WTC11 (cell line): ENCODE data around the gene RUFY3. TPM values are rescaled to one million over a fixed set of nuclear protein-coding genes. Genes with fewer than 3 reads are reported as not detected.

Source experiments
- ATAC-seq: fragments of 200-7000 bp; cut with Tn5 transposase; 2 replicates; pipeline ENCODE4 v1.10.0; 2021; ENCODE audit warnings: mild to moderate bottlenecking, moderate library complexity
- CTCF ChIA-PET: fragments of 300-600 bp; sonication (Branson Sonifier 250); formaldehyde crosslinking; loops from one replicate; lab custom pipeline; 2021; ENCODE audit warnings: antibody characterized with exemption; lab: Charles Lee
- POLR2A ChIA-PET: fragments of 350-600 bp; sonication (Branson Sonifier 250); formaldehyde crosslinking; loops from one replicate; lab custom pipeline; 2021; ENCODE audit warnings: antibody characterized with exemption; lab: Charles Lee
- DNase-seq: peaks from one replicate; pipeline ENCODE4 v3.0.0; 2021; ENCODE audit warnings: low spot score
- H3K27ac Mint-ChIP-seq: 2 replicates; pipeline ENCODE4 v1.8.0; 2021; ENCODE audit warnings: mixed read lengths
- H3K27me3 Mint-ChIP-seq: 2 replicates; pipeline ENCODE4 v1.8.0; 2021; ENCODE audit warnings: low read depth, mild to moderate bottlenecking, moderate library complexity, mixed read lengths
- H3K36me3 Mint-ChIP-seq: 2 replicates; pipeline ENCODE4 v1.8.0; 2021; ENCODE audit warnings: mixed read lengths
- H3K4me1 Mint-ChIP-seq: 2 replicates; pipeline ENCODE4 v1.8.0; 2022; ENCODE audit warnings: mixed read lengths
- H3K4me3 Mint-ChIP-seq: 2 replicates; pipeline ENCODE4 v1.8.0; 2021; ENCODE audit warnings: mild to moderate bottlenecking, moderate library complexity, mixed read lengths
- H3K9me3 Mint-ChIP-seq: 2 replicates; pipeline ENCODE4 v1.8.0; 2021; ENCODE audit warnings: mixed read lengths
- ATF6 ChIP-seq: sonication (generic); formaldehyde crosslinking; IDR thresholded peaks from 2 replicates; pipeline ENCODE4 v1.8.1; 2023; ENCODE audit warnings: mild to moderate bottlenecking, missing genetic modification reagents
- CREB1 ChIP-seq: sonication (generic); formaldehyde crosslinking; IDR thresholded peaks from 2 replicates; pipeline ENCODE4 v1.8.0; 2023; ENCODE audit warnings: mild to moderate bottlenecking, missing genetic modification reagents
- ELF4 ChIP-seq: sonication (generic); formaldehyde crosslinking; IDR thresholded peaks from 2 replicates; pipeline ENCODE4 v1.8.1; 2022; ENCODE audit warnings: low read depth, mild to moderate bottlenecking, moderate library complexity, missing genetic modification reagents
- GTF2I ChIP-seq: fragments of 250-450 bp; sonication (Bioruptor Pico); conservative IDR thresholded peaks from 2 replicates; pipeline ENCODE4 v1.4.0; 2021; ENCODE audit warnings: mild to moderate bottlenecking
- IRF2 ChIP-seq: sonication (generic); formaldehyde crosslinking; IDR thresholded peaks from 2 replicates; pipeline ENCODE4 v1.8.0; 2022; ENCODE audit warnings: low read depth, missing genetic modification reagents, borderline replicate concordance
- MAX ChIP-seq: sonication (generic); formaldehyde crosslinking; IDR thresholded peaks from 2 replicates; pipeline ENCODE4 v1.8.0; 2022; ENCODE audit warnings: mild to moderate bottlenecking, missing genetic modification reagents
- RORB ChIP-seq: fragments of 250-450 bp; sonication (Bioruptor Pico); IDR thresholded peaks from 2 replicates; pipeline ENCODE4 v1.9.0; 2021; ENCODE audit warnings: mild to moderate bottlenecking
- SMAD4 ChIP-seq: sonication (generic); formaldehyde crosslinking; IDR thresholded peaks from 2 replicates; pipeline ENCODE4 v1.8.0; 2022; ENCODE audit warnings: mild to moderate bottlenecking, missing genetic modification reagents
- TEAD1 ChIP-seq: sonication (generic); formaldehyde crosslinking; IDR thresholded peaks from 2 replicates; pipeline ENCODE4 v1.8.0; 2022; ENCODE audit warnings: mild to moderate bottlenecking, missing genetic modification reagents
- ZNF121 ChIP-seq: sonication (generic); formaldehyde crosslinking; IDR thresholded peaks from 2 replicates; pipeline ENCODE4 v1.8.0; 2023; ENCODE audit warnings: missing genetic modification reagents
- ZNF532 ChIP-seq: fragments of 250-450 bp; sonication (Bioruptor Pico); IDR thresholded peaks from 2 replicates; pipeline ENCODE4 v1.9.0; 2021; ENCODE audit warnings: mild to moderate bottlenecking, borderline replicate concordance
- total RNA-seq: library from RNA; stranded (reverse); gene quantifications from 3 replicates; pipeline ENCODE4 v1.2.3, GENCODE V29; 2021
- TF ChIP-seq, protein P1 (sequence below): fragments of 200-600 bp; IDR thresholded peaks from 2 replicates; pipeline ENCODE4 v1.8.0; 2022; ENCODE audit warnings: antibody characterized with exemption
- TF ChIP-seq, protein P2 (sequence below): sonication (generic); formaldehyde crosslinking; IDR thresholded peaks from 2 replicates; pipeline ENCODE4 v1.8.1; 2023; ENCODE audit warnings: mild to moderate bottlenecking, moderate library complexity, missing genetic modification reagents
- TF ChIP-seq, protein P3 (sequence below): sonication (generic); formaldehyde crosslinking; IDR thresholded peaks from 2 replicates; pipeline ENCODE4 v1.8.0; 2023; ENCODE audit warnings: missing genetic modification reagents
- TF ChIP-seq, protein P4 (sequence below): sonication (generic); formaldehyde crosslinking; IDR thresholded peaks from 2 replicates; pipeline ENCODE4 v1.8.1; 2022; ENCODE audit warnings: low read depth, missing genetic modification reagents, borderline replicate concordance

RUFY3 gene
- total RNA-seq, 1 experiment from 2014 or later, result 49.0 TPM

GRCh38 chr4:70705183-70706043 is 16.4 kb upstream of the RUFY3 start (continued):
- peak; percentile 92; the same call in 1 of the 2 replicates for TF ChIP-seq MAX (CRISPR knock-in tag)
- TF ChIP-seq, protein P1, sequence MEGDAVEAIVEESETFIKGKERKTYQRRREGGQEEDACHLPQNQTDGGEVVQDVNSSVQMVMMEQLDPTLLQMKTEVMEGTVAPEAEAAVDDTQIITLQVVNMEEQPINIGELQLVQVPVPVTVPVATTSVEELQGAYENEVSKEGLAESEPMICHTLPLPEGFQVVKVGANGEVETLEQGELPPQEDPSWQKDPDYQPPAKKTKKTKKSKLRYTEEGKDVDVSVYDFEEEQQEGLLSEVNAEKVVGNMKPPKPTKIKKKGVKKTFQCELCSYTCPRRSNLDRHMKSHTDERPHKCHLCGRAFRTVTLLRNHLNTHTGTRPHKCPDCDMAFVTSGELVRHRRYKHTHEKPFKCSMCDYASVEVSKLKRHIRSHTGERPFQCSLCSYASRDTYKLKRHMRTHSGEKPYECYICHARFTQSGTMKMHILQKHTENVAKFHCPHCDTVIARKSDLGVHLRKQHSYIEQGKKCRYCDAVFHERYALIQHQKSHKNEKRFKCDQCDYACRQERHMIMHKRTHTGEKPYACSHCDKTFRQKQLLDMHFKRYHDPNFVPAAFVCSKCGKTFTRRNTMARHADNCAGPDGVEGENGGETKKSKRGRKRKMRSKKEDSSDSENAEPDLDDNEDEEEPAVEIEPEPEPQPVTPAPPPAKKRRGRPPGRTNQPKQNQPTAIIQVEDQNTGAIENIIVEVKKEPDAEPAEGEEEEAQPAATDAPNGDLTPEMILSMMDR, result no peak
- TF ChIP-seq, protein P2, sequence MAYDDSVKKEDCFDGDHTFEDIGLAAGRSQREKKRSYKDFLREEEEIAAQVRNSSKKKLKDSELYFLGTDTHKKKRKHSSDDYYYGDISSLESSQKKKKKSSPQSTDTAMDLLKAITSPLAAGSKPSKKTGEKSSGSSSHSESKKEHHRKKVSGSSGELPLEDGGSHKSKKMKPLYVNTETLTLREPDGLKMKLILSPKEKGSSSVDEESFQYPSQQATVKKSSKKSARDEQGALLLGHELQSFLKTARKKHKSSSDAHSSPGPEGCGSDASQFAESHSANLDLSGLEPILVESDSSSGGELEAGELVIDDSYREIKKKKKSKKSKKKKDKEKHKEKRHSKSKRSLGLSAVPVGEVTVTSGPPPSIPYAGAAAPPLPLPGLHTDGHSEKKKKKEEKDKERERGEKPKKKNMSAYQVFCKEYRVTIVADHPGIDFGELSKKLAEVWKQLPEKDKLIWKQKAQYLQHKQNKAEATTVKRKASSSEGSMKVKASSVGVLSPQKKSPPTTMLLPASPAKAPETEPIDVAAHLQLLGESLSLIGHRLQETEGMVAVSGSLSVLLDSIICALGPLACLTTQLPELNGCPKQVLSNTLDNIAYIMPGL (CRISPR knock-in tag), result 0 out of 2 replicates have a peak, but pooled peaks have one; percentile 56

- Mint-ChIP-seq H3K27me3 (peaks cover 3% of the 10 kb centered on the region; the same call in 1 of the 2 replicates), H3K9me3 (no peaks in the 10 kb centered on the region), H3K27ac (peak overlapping the region; percentile 54; the same call in 1 of the 2 replicates), H3K4me1 (peaks cover 22% of the 10 kb centered on the region), H3K36me3 (no peaks in the 10 kb centered on the region), H3K4me3 (peak overlapping the region; percentile 86)
- DNase-seq (no peak), ATAC-seq (no peak)
- TF ChIP-seq IRF2 (CRISPR knock-in tag) (no peak), TEAD1 (CRISPR knock-in tag) (no peak), CREB1 (CRISPR knock-in tag) (no peak)
- ChIA-PET POLR2A (interaction anchor here (0.7 to 2.0 kb wide), 3 partner anchors 8 to 196 kb away, joined by 3 to 7 read pairs (median 4); partner anchors contain the start of genes MOB1B and UTP3), CTCF (interaction anchor here (0.8 to 3.0 kb wide), 3 partner anchors 16 to 304 kb away, joined by 3 to 15 read pairs (median 5); partner anchors contain the start of gene RUFY3)
Measured at GRCh38 chr4:70706044-70706461, 15.7 kb upstream of the RUFY3 start.

GRCh38 chr4:70706516-70706915 is 15.2 kb upstream of the RUFY3 start:
- ATAC-seq (no peak), DNase-seq (no peak)
- H3K27ac Mint-ChIP-seq, result no peak overlapping the region
- peaks cover 3% of the 10 kb centered on the region; the same call in 1 of the 2 replicates for H3K27me3 Mint-ChIP-seq
- H3K4me3 Mint-ChIP-seq, result peak overlapping the region; percentile 86
- TF ChIP-seq, protein P3, sequence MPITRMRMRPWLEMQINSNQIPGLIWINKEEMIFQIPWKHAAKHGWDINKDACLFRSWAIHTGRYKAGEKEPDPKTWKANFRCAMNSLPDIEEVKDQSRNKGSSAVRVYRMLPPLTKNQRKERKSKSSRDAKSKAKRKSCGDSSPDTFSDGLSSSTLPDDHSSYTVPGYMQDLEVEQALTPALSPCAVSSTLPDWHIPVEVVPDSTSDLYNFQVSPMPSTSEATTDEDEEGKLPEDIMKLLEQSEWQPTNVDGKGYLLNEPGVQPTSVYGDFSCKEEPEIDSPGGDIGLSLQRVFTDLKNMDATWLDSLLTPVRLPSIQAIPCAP (CRISPR knock-in tag), result no peak
- TF ChIP-seq ZNF121 (CRISPR knock-in tag), result no peak
- no peak for TF ChIP-seq RORB
- TF ChIP-seq ZNF532, result no peak
- no peak for TF ChIP-seq SMAD4 (CRISPR knock-in tag)
- TF ChIP-seq, protein P4, sequence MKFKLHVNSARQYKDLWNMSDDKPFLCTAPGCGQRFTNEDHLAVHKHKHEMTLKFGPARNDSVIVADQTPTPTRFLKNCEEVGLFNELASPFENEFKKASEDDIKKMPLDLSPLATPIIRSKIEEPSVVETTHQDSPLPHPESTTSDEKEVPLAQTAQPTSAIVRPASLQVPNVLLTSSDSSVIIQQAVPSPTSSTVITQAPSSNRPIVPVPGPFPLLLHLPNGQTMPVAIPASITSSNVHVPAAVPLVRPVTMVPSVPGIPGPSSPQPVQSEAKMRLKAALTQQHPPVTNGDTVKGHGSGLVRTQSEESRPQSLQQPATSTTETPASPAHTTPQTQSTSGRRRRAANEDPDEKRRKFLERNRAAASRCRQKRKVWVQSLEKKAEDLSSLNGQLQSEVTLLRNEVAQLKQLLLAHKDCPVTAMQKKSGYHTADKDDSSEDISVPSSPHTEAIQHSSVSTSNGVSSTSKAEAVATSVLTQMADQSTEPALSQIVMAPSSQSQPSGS (CRISPR knock-in tag), result no peak
- TF ChIP-seq GTF2I (CRISPR knock-in tag), result no peak
- no peak for TF ChIP-seq ATF6 (CRISPR knock-in tag)
- TF ChIP-seq ELF4 (CRISPR knock-in tag), result no peak
- H3K36me3 Mint-ChIP-seq, result no peaks in the 10 kb centered on the region
- no peaks in the 10 kb centered on the region for H3K9me3 Mint-ChIP-seq
- POLR2A ChIA-PET, result interaction anchor here (0.7 to 1.2 kb wide), 2 partner anchors 8 to 18 kb away, joined by 3 to 4 read pairs; partner anchors contain the start of gene UTP3
- CTCF ChIA-PET, result interaction anchor here (0.8 to 3.0 kb wide), 2 partner anchors 30 to 303 kb away, joined by 3 to 15 read pairs; no protein-coding TSS in a partner anchor
- peaks cover 22% of the 10 kb centered on the region for H3K4me1 Mint-ChIP-seq
